Frontal cortex (tissue), 4 donors: ENCODE measurements around the gene TRIM26. TPM values are rescaled to one million over a fixed set of nuclear protein-coding genes. Genes with fewer than 3 reads are reported as not detected.
"Not testable (repeated sequence)": the region's sequence is repeated elsewhere in the genome, so short reads cannot be mapped to it uniquely, and the experiment has no call there.

ENCODE experiments used
- DNase-seq, 2 donors: peaks; one replicate each; pipeline ENCODE4 v3.0.0; 2012; ENCODE audit warnings: low spot score in 2 of 2
- FAIRE-seq: peaks from 2 replicates; lab custom pipeline; 2012; peaks lifted over from hg19 to GRCh38; lab: Jason Lieb, UNC
- total RNA-seq: library from RNA; depleted of rRNA; stranded (reverse); fragments of >200 nt; gene quantifications from one replicate; pipeline ENCODE4 v1.2.3, GENCODE V29; 2014
- donor health status: control.
- donor health status: control.
- donor health status: control.

Gene TRIM26
- total RNA-seq, 1 donor from 2014 or later, result 14.3 TPM

GRCh38 chr6:30175765-30176164 lies 37.4 kb downstream of the TRIM26 start:
- no peak for FAIRE-seq
- no peak for DNase-seq

- DNase-seq (no peak), FAIRE-seq (no peak)
These were observed 40.5 kb downstream of the TRIM26 start for GRCh38 chr6:30172681-30173080.

GRCh38 chr6:30171677-30172471 lies 41.3 kb downstream of the TRIM26 start:
- FAIRE-seq, result no peak
- no peak for DNase-seq

- FAIRE-seq (no peak), DNase-seq (peak; percentile 38 to 40)
These were observed 43.3 kb downstream of the TRIM26 start for GRCh38 chr6:30169658-30170614.

- DNase-seq (no peak), FAIRE-seq (no peak)
These were observed 44.5 kb downstream of the TRIM26 start for GRCh38 chr6:30168741-30169140.

- no peak for FAIRE-seq
- no peak for DNase-seq
These were observed 46.1 kb downstream of the TRIM26 start for GRCh38 chr6:30167101-30167500.

- FAIRE-seq, DNase-seq: not testable (repeated sequence)
These were observed 48.0 kb downstream of the TRIM26 start for GRCh38 chr6:30165238-30165637.

GRCh38 chr6:30164714-30165113 lies 48.5 kb downstream of the TRIM26 start:
- DNase-seq, result no peak
- FAIRE-seq, result no peak

GRCh38 chr6:30163918-30164654 lies 49.1 kb downstream of the TRIM26 start:
- FAIRE-seq (no peak), DNase-seq (no peak)

GRCh38 chr6:30163090-30163917 lies 49.9 kb downstream of the TRIM26 start, which contains the start of gene TRIM15:
Gene TRIM15 (plus strand): TSS chr6:30163546. CDS start chr6:30163685, 139 bp downstream.
- FAIRE-seq (no peak), DNase-seq (no peak)

- DNase-seq (no peak), FAIRE-seq (no peak)
These were observed 50.7 kb downstream of the TRIM26 start for GRCh38 chr6:30162265-30163089.

GRCh38 chr6:30160785-30161531 lies 52.2 kb downstream of the TRIM26 start, which contains the start of gene TRIM10:
Gene TRIM10 (minus strand): TSS chr6:30161211. CDS start chr6:30160858, 353 bp downstream.
- FAIRE-seq (no peak), DNase-seq (no peak)

- DNase-seq (no peak), FAIRE-seq (no peak)
These were observed 53.0 kb downstream of the TRIM26 start for GRCh38 chr6:30160008-30160784.

GRCh38 chr6:30158475-30159040 lies 54.6 kb downstream of the TRIM26 start:
- FAIRE-seq (no peak), DNase-seq (peak in 1 of 2 donors; percentile 39)

GRCh38 chr6:30157999-30158398 lies 55.2 kb downstream of the TRIM26 start:
- DNase-seq (no peak), FAIRE-seq (no peak)

- FAIRE-seq, result no peak
These were observed 55.6 kb downstream of the TRIM26 start for GRCh38 chr6:30157581-30157980.

More at GRCh38 chr6:30157581-30157980, 55.6 kb downstream of the TRIM26 start:
- no peak for DNase-seq
